ENCODE data around the gene UGT1A5. TPM values are rescaled to one million over a fixed set of nuclear protein-coding genes. Genes with fewer than 3 reads are reported as not detected.

Gene UGT1A5
- total RNA-seq, 1 donor from 2014 or later = not detected

DNA sequence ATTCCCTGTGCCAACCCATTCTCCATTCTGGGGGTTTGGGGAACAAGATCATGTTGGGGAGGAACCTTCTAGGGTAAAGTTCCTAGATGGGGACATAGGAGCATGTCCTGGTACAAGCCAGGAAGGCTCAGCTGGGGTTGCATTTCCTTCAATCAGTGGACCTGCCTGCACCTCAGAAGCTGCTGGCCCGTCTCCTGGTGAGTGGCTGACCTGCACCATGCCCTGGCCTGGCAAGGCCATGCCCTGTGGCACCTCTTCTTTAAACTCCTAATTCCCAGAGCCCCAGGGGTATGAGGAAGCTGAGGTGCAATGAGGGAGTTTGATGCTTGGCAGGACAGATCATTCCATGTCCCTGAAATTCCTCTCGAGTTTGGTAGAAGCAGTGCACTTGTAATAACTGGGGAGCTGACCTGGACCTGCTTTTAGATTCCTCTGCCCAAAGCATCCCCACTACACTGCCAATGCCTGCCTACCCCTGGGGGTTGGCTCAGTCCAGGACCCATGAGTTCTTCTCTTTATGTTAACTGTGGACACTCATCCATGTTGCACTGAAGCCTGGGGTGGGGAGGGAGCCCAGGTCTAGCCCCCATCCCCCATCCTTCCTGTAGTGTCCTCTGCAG lies 90.7 kb downstream of the UGT1A5 start:
- Histone ChIP-seq H3K4me2 (no peak overlapping the region), H3K79me2 (ENCODE audit: low read depth) (no peaks in the 10 kb centered on the region), H4K20me1 (ENCODE audit: low read depth) (no peaks in the 10 kb centered on the region), H2AFZ (replicated peaks) (no peak overlapping the region), H3K4me3 (no peak overlapping the region), H3K4me1 (no peaks in the 10 kb centered on the region), H3K36me3 (no peaks in the 10 kb centered on the region), H3K27me3 (no peaks in the 10 kb centered on the region), H3K27ac (no peak overlapping the region), H3F3A (ENCODE audit: low read depth) (no peaks in the 10 kb centered on the region), H3K9me3 (ENCODE audit: low read depth) (no peaks in the 10 kb centered on the region), H3K9ac (no peak overlapping the region)
- no peak overlapping the region for H3K27ac Mint-ChIP-seq
- no peaks in the 10 kb centered on the region for H3K4me1 Mint-ChIP-seq
- no peaks in the 10 kb centered on the region for H3K36me3 Mint-ChIP-seq
- peaks cover 16% of the 10 kb centered on the region for H3K9me3 Mint-ChIP-seq
- peaks cover 4% of the 10 kb centered on the region for H3K27me3 Mint-ChIP-seq (ENCODE audit: insufficient read depth, low read depth)
- TF ChIP-seq EZH2phosphoT487 (IDR thresholded peaks at IDR 0.05) (no peak), EZH2 (IDR thresholded peaks at IDR 0.05) (no peak)
- TF ChIP-seq, protein P1, sequence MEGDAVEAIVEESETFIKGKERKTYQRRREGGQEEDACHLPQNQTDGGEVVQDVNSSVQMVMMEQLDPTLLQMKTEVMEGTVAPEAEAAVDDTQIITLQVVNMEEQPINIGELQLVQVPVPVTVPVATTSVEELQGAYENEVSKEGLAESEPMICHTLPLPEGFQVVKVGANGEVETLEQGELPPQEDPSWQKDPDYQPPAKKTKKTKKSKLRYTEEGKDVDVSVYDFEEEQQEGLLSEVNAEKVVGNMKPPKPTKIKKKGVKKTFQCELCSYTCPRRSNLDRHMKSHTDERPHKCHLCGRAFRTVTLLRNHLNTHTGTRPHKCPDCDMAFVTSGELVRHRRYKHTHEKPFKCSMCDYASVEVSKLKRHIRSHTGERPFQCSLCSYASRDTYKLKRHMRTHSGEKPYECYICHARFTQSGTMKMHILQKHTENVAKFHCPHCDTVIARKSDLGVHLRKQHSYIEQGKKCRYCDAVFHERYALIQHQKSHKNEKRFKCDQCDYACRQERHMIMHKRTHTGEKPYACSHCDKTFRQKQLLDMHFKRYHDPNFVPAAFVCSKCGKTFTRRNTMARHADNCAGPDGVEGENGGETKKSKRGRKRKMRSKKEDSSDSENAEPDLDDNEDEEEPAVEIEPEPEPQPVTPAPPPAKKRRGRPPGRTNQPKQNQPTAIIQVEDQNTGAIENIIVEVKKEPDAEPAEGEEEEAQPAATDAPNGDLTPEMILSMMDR (IDR thresholded peaks at IDR 0.05) = no peak
- H3K4me3 Mint-ChIP-seq = no peak overlapping the region
- DNase-seq (ENCODE audit: low spot score) = no peak

DNA sequence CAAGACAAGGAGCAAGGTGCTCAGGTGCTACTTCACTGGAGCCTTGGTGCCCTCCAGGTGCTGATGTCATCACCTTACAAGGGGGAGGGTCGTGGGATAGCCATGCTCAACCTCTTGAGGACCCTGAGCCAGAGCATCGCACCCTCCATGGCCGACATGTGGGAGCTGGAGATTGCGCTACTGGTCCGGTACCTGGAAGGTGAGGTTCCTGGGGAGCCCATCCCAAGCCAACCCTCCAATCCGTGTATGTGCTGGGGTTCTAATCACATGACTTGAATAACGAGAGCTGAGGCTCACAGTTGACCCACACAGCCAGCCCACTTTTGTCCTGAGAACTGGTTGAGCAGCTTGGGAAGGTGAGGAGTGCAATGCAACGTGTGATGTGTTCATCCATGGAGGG lies 91.3 kb downstream of the UGT1A5 start:
- Mint-ChIP-seq H3K9me3 (peaks cover 16% of the 10 kb centered on the region), H3K27me3 (ENCODE audit: insufficient read depth, low read depth) (peaks cover 4% of the 10 kb centered on the region), H3K4me3 (no peak overlapping the region), H3K27ac (no peak overlapping the region), H3K36me3 (no peaks in the 10 kb centered on the region), H3K4me1 (no peaks in the 10 kb centered on the region)
- Histone ChIP-seq H3K27ac (no peak overlapping the region), H3K27me3 (no peaks in the 10 kb centered on the region), H3K4me3 (no peak overlapping the region), H3K4me1 (no peaks in the 10 kb centered on the region), H3K9ac (no peak overlapping the region), H4K20me1 (ENCODE audit: low read depth) (no peaks in the 10 kb centered on the region), H2AFZ (replicated peaks) (no peak overlapping the region), H3K79me2 (ENCODE audit: low read depth) (no peaks in the 10 kb centered on the region), H3K9me3 (ENCODE audit: low read depth) (no peaks in the 10 kb centered on the region), H3K36me3 (no peaks in the 10 kb centered on the region), H3K4me2 (no peak overlapping the region), H3F3A (ENCODE audit: low read depth) (no peaks in the 10 kb centered on the region)
- TF ChIP-seq EZH2 (IDR thresholded peaks at IDR 0.05) (no peak), EZH2phosphoT487 (IDR thresholded peaks at IDR 0.05) (no peak)
- no peak for DNase-seq (ENCODE audit: low spot score)

DNA sequence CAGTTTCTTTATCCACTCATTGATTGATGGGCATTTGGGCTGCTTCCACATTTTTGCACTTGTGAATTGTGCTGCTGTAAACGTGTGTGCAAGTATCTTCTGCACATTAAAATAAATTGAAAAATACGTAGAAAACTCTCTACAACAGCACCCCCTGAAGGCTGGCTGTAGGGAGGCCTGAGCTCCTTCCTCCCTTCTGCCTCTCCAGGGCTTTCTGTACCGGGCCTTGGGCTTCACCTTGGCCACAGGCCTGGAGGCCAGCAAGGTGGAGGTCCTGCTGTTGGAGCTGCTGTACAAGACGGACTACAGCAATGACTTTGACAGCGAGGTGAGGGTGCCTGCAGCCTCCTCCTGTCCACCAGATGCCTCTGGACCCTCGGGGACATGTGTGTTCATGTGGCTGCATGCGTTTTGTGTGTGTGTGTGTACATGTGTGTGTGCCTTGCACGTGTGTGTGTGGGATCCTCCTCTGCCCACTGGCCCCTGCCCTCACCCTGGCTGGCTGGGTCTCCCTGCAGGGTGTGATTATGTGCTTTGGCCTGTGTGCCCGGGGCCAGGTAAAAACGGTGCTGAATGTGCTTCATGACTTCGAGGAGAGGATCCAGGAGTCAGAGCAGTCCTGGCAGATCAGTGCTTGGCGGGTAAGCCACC lies 94.6 kb downstream of the UGT1A5 start:
- Histone ChIP-seq H3K9ac (no peak overlapping the region), H3K36me3 (no peaks in the 10 kb centered on the region), H4K20me1 (ENCODE audit: low read depth) (no peaks in the 10 kb centered on the region), H2AFZ (replicated peaks) (no peak overlapping the region), H3K79me2 (ENCODE audit: low read depth) (no peaks in the 10 kb centered on the region), H3K4me2 (no peak overlapping the region), H3K4me3 (no peak overlapping the region), H3F3A (ENCODE audit: low read depth) (no peaks in the 10 kb centered on the region), H3K9me3 (ENCODE audit: low read depth) (no peaks in the 10 kb centered on the region), H3K27ac (no peak overlapping the region), H3K27me3 (no peaks in the 10 kb centered on the region), H3K4me1 (no peaks in the 10 kb centered on the region)
- DNase-seq (ENCODE audit: low spot score) = no peak
- no peak overlapping the region for H3K4me3 Mint-ChIP-seq
- H3K36me3 Mint-ChIP-seq = no peaks in the 10 kb centered on the region
- H3K27ac Mint-ChIP-seq = no peak overlapping the region
- H3K27me3 Mint-ChIP-seq (ENCODE audit: insufficient read depth, low read depth) = peaks cover 2% of the 10 kb centered on the region
- TF ChIP-seq EZH2 (IDR thresholded peaks at IDR 0.05) (no peak), EZH2phosphoT487 (IDR thresholded peaks at IDR 0.05) (no peak)
- TF ChIP-seq, protein P1 (IDR thresholded peaks at IDR 0.05) = no peak
- H3K4me1 Mint-ChIP-seq = no peaks in the 10 kb centered on the region
- peaks cover 8% of the 10 kb centered on the region for H3K9me3 Mint-ChIP-seq

Data from neural progenitor cell (in vitro differentiated cells).